ENCODE measurements around the gene ZBTB7C.

Gene ZBTB7C

DNA sequence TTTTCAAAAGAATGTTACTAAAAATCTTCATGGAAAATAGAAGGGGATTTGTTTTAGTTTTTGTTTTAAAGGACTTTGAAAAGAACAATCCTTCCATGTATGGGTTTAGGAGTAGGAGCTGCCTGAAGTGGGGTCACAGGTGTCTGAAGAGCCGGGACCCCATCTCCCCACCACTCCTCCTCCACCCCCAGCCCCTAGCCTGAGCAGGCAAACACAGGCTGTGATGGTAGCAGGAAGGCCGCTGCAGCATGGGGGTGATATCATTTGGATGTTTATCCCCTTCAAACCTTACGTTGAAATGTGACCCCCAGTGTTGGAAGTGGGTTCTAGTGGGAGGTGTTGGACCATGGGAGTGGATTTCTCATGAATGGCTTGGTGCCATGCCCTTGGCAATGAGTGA lies 93.0 kb downstream of the ZBTB7C start:
- H3K27ac ChIP-seq (ENCODE audit: extremely low read depth, low read depth, low read length) = no peak overlapping the region
- H3K36me3 ChIP-seq (ENCODE audit: control insufficient read depth in 2 of 2, insufficient read depth in 1 of 2, low read length in 2 of 2) = no peaks in the 10 kb centered on the region
- ChIA-PET POLR2A (no interaction called here), CTCF (interaction anchor here (1.3 kb wide), 1 partner anchor 9 kb away, joined by 4 read pairs; no protein-coding TSS in a partner anchor)
- TF ChIP-seq HOXD13 (CRISPR knock-in tag; IDR thresholded peaks at IDR 0.05; ENCODE audit: borderline replicate concordance) = no peak
- TF ChIP-seq TCF7L2 (IDR thresholded peaks at IDR 0.05; ENCODE audit: borderline replicate concordance, low read depth, low read length) = no peak
- no peak for TF ChIP-seq ZNF214 (tag by site-specific recombination; IDR thresholded peaks at IDR 0.05; ENCODE audit: borderline replicate concordance)
- TF ChIP-seq ZBTB17 (tag by site-specific recombination; IDR thresholded peaks at IDR 0.05) = no peak
- TF ChIP-seq, protein P1, sequence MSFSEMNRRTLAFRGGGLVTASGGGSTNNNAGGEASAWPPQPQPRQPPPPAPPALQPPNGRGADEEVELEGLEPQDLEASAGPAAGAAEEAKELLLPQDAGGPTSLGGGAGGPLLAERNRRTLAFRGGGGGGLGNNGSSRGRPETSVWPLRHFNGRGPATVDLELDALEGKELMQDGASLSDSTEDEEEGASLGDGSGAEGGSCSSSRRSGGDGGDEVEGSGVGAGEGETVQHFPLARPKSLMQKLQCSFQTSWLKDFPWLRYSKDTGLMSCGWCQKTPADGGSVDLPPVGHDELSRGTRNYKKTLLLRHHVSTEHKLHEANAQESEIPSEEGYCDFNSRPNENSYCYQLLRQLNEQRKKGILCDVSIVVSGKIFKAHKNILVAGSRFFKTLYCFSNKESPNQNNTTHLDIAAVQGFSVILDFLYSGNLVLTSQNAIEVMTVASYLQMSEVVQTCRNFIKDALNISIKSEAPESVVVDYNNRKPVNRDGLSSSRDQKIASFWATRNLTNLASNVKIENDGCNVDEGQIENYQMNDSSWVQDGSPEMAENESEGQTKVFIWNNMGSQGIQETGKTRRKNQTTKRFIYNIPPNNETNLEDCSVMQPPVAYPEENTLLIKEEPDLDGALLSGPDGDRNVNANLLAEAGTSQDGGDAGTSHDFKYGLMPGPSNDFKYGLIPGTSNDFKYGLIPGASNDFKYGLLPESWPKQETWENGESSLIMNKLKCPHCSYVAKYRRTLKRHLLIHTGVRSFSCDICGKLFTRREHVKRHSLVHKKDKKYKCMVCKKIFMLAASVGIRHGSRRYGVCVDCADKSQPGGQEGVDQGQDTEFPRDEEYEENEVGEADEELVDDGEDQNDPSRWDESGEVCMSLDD (tag by site-specific recombination; IDR thresholded peaks at IDR 0.05) = no peak
- TF ChIP-seq ZNF239 (tag by site-specific recombination; IDR thresholded peaks at IDR 0.05) = no peak
- TF ChIP-seq PRDM4 (tag by site-specific recombination; IDR thresholded peaks at IDR 0.05) = no peak
- no peak for TF ChIP-seq ZNF624 (tag by site-specific recombination; IDR thresholded peaks at IDR 0.05)
- no peak for TF ChIP-seq ZNF560 (tag by site-specific recombination; IDR thresholded peaks at IDR 0.05; ENCODE audit: borderline replicate concordance)
- no peak for TF ChIP-seq ZNF223 (tag by site-specific recombination; IDR thresholded peaks at IDR 0.05)
- H3K4me3 ChIP-seq (ENCODE audit: low read depth, low read length) = no peak overlapping the region
- no peaks in the 10 kb centered on the region for H3K9me3 ChIP-seq (ENCODE audit: control insufficient read depth, insufficient read depth, low read depth, low read length)
- H3K4me1 ChIP-seq (ENCODE audit: control insufficient read depth, insufficient read depth, low read length) = no peaks in the 10 kb centered on the region

DNA sequence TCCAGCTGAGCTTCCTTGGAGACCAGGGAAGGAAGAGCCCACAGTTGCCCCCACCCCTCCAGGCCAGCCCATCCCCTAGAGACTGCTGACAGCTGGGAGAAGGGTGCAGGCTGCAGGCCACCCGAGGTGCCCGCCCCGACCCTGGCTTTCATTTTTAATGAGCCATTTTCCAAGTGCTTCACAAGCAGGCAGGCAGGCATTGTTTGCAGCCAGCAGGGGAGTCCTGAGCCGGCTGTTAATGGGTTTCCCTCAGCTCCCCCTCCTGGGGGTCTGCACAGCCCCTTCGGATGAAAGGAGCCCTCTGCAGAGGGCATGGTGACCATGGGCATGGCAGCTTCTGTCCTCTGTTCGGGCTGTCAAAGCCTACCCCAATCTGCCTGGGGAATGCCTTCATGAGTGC lies 94.5 kb downstream of the ZBTB7C start:
- H3K36me3 ChIP-seq (ENCODE audit: control insufficient read depth in 2 of 2, insufficient read depth in 1 of 2, low read length in 2 of 2) = no peaks in the 10 kb centered on the region
- H3K4me1 ChIP-seq (ENCODE audit: control insufficient read depth, insufficient read depth, low read length) = no peaks in the 10 kb centered on the region
- ChIA-PET POLR2A (interaction anchor here (1.5 kb wide), 1 partner anchor 15 kb away, joined by 5 read pairs; no protein-coding TSS in a partner anchor), CTCF (interaction anchor here (0.9 kb wide), 1 partner anchor 102 kb away, joined by 3 read pairs; no protein-coding TSS in a partner anchor)
- no peak overlapping the region for H3K27ac ChIP-seq (ENCODE audit: extremely low read depth, low read depth, low read length)
- no peak overlapping the region for H3K4me3 ChIP-seq (ENCODE audit: low read depth, low read length)
- H3K9me3 ChIP-seq (ENCODE audit: control insufficient read depth, insufficient read depth, low read depth, low read length) = no peaks in the 10 kb centered on the region
- no peak for TF ChIP-seq ZSCAN23 (tag by site-specific recombination; IDR thresholded peaks at IDR 0.05)
- no peak for TF ChIP-seq ZNF785 (tag by site-specific recombination; IDR thresholded peaks at IDR 0.05)
- no peak for TF ChIP-seq ZNF133 (tag by site-specific recombination; IDR thresholded peaks at IDR 0.05)
- TF ChIP-seq ZNF138 (tag by site-specific recombination; IDR thresholded peaks at IDR 0.05; ENCODE audit: borderline replicate concordance) = no peak
- peak; percentile 14; the same call in 1 of the 2 replicates for TF ChIP-seq GLIS1 (tag by site-specific recombination; IDR thresholded peaks at IDR 0.05)
- no peak for TF ChIP-seq ZNF423 (tag by site-specific recombination; IDR thresholded peaks at IDR 0.05)
- TF ChIP-seq ZNF768 (tag by site-specific recombination; IDR thresholded peaks at IDR 0.05) = no peak
- TF ChIP-seq ZNF707 (tag by site-specific recombination; IDR thresholded peaks at IDR 0.05) = no peak
- no peak for TF ChIP-seq SCRT1 (tag by site-specific recombination; IDR thresholded peaks at IDR 0.05; ENCODE audit: borderline replicate concordance)
- no peak for TF ChIP-seq ZNF2 (tag by site-specific recombination; IDR thresholded peaks at IDR 0.05)
- TF ChIP-seq ZBTB21 (tag by site-specific recombination; IDR thresholded peaks at IDR 0.05) = no peak
- TF ChIP-seq TCF7L2 (IDR thresholded peaks at IDR 0.05; ENCODE audit: borderline replicate concordance, low read depth, low read length) = no peak
- TF ChIP-seq ZNF549 (tag by site-specific recombination; IDR thresholded peaks at IDR 0.05) = no peak
- peak; percentile 83 for TF ChIP-seq ZIC2 (tag by site-specific recombination; IDR thresholded peaks at IDR 0.05)
- TF ChIP-seq, protein P2, sequence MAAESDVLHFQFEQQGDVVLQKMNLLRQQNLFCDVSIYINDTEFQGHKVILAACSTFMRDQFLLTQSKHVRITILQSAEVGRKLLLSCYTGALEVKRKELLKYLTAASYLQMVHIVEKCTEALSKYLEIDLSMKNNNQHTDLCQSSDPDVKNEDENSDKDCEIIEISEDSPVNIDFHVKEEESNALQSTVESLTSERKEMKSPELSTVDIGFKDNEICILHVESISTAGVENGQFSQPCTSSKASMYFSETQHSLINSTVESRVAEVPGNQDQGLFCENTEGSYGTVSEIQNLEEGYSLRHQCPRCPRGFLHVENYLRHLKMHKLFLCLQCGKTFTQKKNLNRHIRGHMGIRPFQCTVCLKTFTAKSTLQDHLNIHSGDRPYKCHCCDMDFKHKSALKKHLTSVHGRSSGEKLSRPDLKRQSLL (tag by site-specific recombination; IDR thresholded peaks at IDR 0.05) = no peak
- no peak for TF ChIP-seq ELK4 (IDR thresholded peaks at IDR 0.05; ENCODE audit: borderline replicate concordance, low read depth, low read length)
